Ishikawa (cell line): Measurements from ENCODE around the gene LRRC1.

Experiments
- CREB1 ChIP-seq: IDR thresholded peaks from 2 replicates; pipeline ENCODE4 v1.6.1; 2012; ENCODE audit warnings: low read depth
- MAX ChIP-seq: IDR thresholded peaks from 2 replicates; pipeline ENCODE4 v1.6.1; 2012
- RAD21 ChIP-seq: IDR thresholded peaks from 2 replicates; pipeline ENCODE4 v1.6.1; 2012; ENCODE audit warnings: low read depth
- TAF1 ChIP-seq: IDR thresholded peaks from 2 replicates; pipeline ENCODE4 v1.6.1; 2012; ENCODE audit warnings: low read depth, mild to moderate bottlenecking
- YY1 ChIP-seq: IDR thresholded peaks from 2 replicates; pipeline ENCODE4 v1.6.1; 2012; ENCODE audit warnings: low read depth

- TF ChIP-seq YY1 (no peak), MAX (no peak), TAF1 (no peak), RAD21 (no peak), CREB1 (no peak)
These were observed 8.0 kb upstream of the LRRC1 start for GRCh38 chr6:53786832-53787231.
